MV-4-11 (cell line): ENCODE measurements around the gene STX5.
"Not testable (repeated sequence)": the region's sequence is repeated elsewhere in the genome, so short reads cannot be mapped to it uniquely, and the experiment has no call there.

ENCODE experiments used
- DNase-seq: peaks from one replicate; lab custom pipeline; 2025; lab: John Stamatoyannopoulos, UW

The STX5 gene

GRCh38 chr11:62854013-62854824, 22.4 kb upstream of the STX5 start:
- DNase-seq: no peak

GRCh38 chr11:62853279-62853965, 21.6 kb upstream of the STX5 start:
- no peak for DNase-seq

GRCh38 chr11:62852523-62853188, 20.8 kb upstream of the STX5 start:
- DNase-seq: no peak

- no peak for DNase-seq
These were observed 20.1 kb upstream of the STX5 start for GRCh38 chr11:62851807-62852522.

- DNase-seq: peak; percentile 54
These were observed 19.3 kb upstream of the STX5 start for GRCh38 chr11:62850911-62851806.

- no peak for DNase-seq
These were observed 16.0 kb upstream of the STX5 start for GRCh38 chr11:62847767-62848314.

- DNase-seq: no peak
These were observed 14.3 kb upstream of the STX5 start for GRCh38 chr11:62846177-62846576.

- DNase-seq: no peak
These were observed 12.3 kb upstream of the STX5 start for GRCh38 chr11:62844154-62844553.

- peak; percentile 10 for DNase-seq
These were observed 11.6 kb upstream of the STX5 start for GRCh38 chr11:62843466-62843865.

GRCh38 chr11:62842891-62843290, 11.0 kb upstream of the STX5 start:
- DNase-seq: not testable (repeated sequence)

GRCh38 chr11:62842171-62842741, 10.4 kb upstream of the STX5 start:
- DNase-seq: no peak

- DNase-seq: peak; percentile 100
These were observed 9.7 kb upstream of the STX5 start for GRCh38 chr11:62841361-62842170.

GRCh38 chr11:62840721-62841360, 9.0 kb upstream of the STX5 start:
- peak; percentile 75 for DNase-seq

- DNase-seq: peak; percentile 93
These were observed 7.4 kb upstream of the STX5 start, which contains the start of gene WDR74 for GRCh38 chr11:62839050-62839945. TSS of gene WDR74 (minus strand) at chr11:62839590. CDS start at chr11:62839570, 20 bp downstream.

- no peak for DNase-seq
These were observed 3.5 kb upstream of the STX5 start for GRCh38 chr11:62835336-62835735.

GRCh38 chr11:62832336-62833234, 734 bp upstream of the STX5 start, which contains the start of gene TEX54:
TSS of gene TEX54 (minus strand) at chr11:62832841.
- DNase-seq: peak; percentile 41
